Neural cell (in vitro differentiated cells): ENCODE results near the gene SENP8. TPM values are rescaled to one million over a fixed set of nuclear protein-coding genes. Genes with fewer than 3 reads are reported as not detected.

ENCODE experiments used
- H2AFZ ChIP-seq: fragments of 200-600, 300-800 bp; sonication (generic), shearing (Covaris generic); 2 replicates; pipeline ENCODE4 v1.6.0; 2014; ENCODE audit warnings: low read depth, mild to moderate bottlenecking, antibody characterized with exemption, low read length, moderate library complexity
- H3F3A ChIP-seq: fragments of 200-600 bp; shearing (Covaris generic); 2 replicates; pipeline ENCODE4 v1.6.1; 2016; ENCODE audit warnings: mild to moderate bottlenecking, moderate library complexity, mixed read lengths, antibody characterized with exemption, low read length; ENCODE audit not compliant: insufficient read depth, poor library complexity, severe bottlenecking
- H3K27ac ChIP-seq: fragments of 200-600, 300-800 bp; sonication (generic), shearing (Covaris generic); 2 replicates; pipeline ENCODE4 v1.5.1; 2014; ENCODE audit warnings: mild to moderate bottlenecking, low read length, moderate library complexity
- H3K27me3 ChIP-seq: fragments of 300-800, 200-600 bp; sonication (generic), shearing (Covaris generic); 2 replicates; pipeline ENCODE4 v1.6.0; 2014; ENCODE audit warnings: mild to moderate bottlenecking, low read depth, low read length, moderate library complexity; ENCODE audit not compliant: insufficient read depth
- H3K36me3 ChIP-seq: fragments of 300-800, 200-600 bp; sonication (generic), shearing (Covaris generic); 2 replicates; pipeline ENCODE4 v1.5.1; 2014; ENCODE audit warnings: mild to moderate bottlenecking, antibody characterized with exemption, low read length, moderate library complexity; ENCODE audit not compliant: insufficient read depth
- H3K4me2 ChIP-seq: fragments of 300-800, 200-600 bp; sonication (generic), shearing (Covaris generic); 2 replicates; pipeline ENCODE4 v1.6.0; 2014; ENCODE audit warnings: mild to moderate bottlenecking, low read length
- H3K4me3 ChIP-seq: fragments of 300-800, 200-600 bp; sonication (generic), shearing (Covaris generic); 2 replicates; pipeline ENCODE4 v1.5.1; 2014; ENCODE audit warnings: mild to moderate bottlenecking, low read length, moderate library complexity
- H3K79me2 ChIP-seq: fragments of 200-600 bp; shearing (Covaris generic); replicated peaks from 2 replicates; pipeline ENCODE4 v1.6.0; 2014; ENCODE audit warnings: mild to moderate bottlenecking, low read length, moderate library complexity; ENCODE audit not compliant: insufficient read depth
- H3K9ac ChIP-seq: fragments of 300-800, 200-600 bp; sonication (generic), shearing (Covaris generic); 2 replicates; pipeline ENCODE4 v1.6.1; 2016; ENCODE audit warnings: mild to moderate bottlenecking, low read length, mixed read lengths
- H3K9me2 ChIP-seq: fragments of 200-600 bp; shearing (Covaris generic); 2 replicates; pipeline ENCODE4 v1.6.1; 2016; ENCODE audit warnings: mild to moderate bottlenecking, low read length, mixed read lengths; ENCODE audit not compliant: insufficient read depth
- H3K9me3 ChIP-seq: fragments of 200-600, 300-800 bp; sonication (generic), shearing (Covaris generic); 2 replicates; pipeline ENCODE4 v1.6.1; 2016; ENCODE audit warnings: mild to moderate bottlenecking, mixed run types, low read length, moderate library complexity, mixed read lengths
- H4K20me1 ChIP-seq: fragments of 200-600 bp; shearing (Covaris generic); 2 replicates; pipeline ENCODE4 v1.6.1; 2016; ENCODE audit warnings: mild to moderate bottlenecking, mixed run types; ENCODE audit not compliant: insufficient read depth
- EP300 ChIP-seq: fragments of 450-650 bp; conservative IDR thresholded peaks from 2 replicates; pipeline ENCODE4 v1.6.1; 2014; ENCODE audit warnings: antibody characterized with exemption, mild to moderate bottlenecking, moderate library complexity; ENCODE audit not compliant: poor library complexity, severe bottlenecking
- EZH2 ChIP-seq: fragments of 200-600, 300-800 bp; shearing (Covaris generic), sonication (generic); IDR thresholded peaks from 2 replicates; pipeline ENCODE4 v1.6.1; 2014; ENCODE audit warnings: antibody characterized with exemption, low read length, borderline replicate concordance, mild to moderate bottlenecking; ENCODE audit not compliant: insufficient read depth, poor library complexity, severe bottlenecking
- MXI1 ChIP-seq: fragments of 450-650 bp; conservative IDR thresholded peaks from 2 replicates; pipeline ENCODE4 v1.6.1; 2014; ENCODE audit warnings: antibody characterized with exemption, mild to moderate bottlenecking; ENCODE audit not compliant: poor library complexity, severe bottlenecking
- POLR2AphosphoS5 ChIP-seq: IDR thresholded peaks from 2 replicates; pipeline ENCODE4 v1.6.1; 2012
- RAD21 ChIP-seq: fragments of 450-650 bp; conservative IDR thresholded peaks from 2 replicates; pipeline ENCODE4 v1.6.1; 2014; ENCODE audit warnings: antibody characterized with exemption, mild to moderate bottlenecking, moderate library complexity
- SMC3 ChIP-seq: fragments of 450-650 bp; conservative IDR thresholded peaks from 2 replicates; pipeline ENCODE4 v1.6.1; 2014; ENCODE audit warnings: antibody characterized with exemption, mild to moderate bottlenecking, moderate library complexity; ENCODE audit not compliant: poor library complexity
- TAF1 ChIP-seq: IDR thresholded peaks from 2 replicates; pipeline ENCODE4 v1.6.1; 2012; ENCODE audit warnings: low read depth
- polyA plus RNA-seq: library from polyadenylated mRNA; depleted of rRNA; stranded (reverse); fragments of >200 nt; gene quantifications from 2 replicates; pipeline ENCODE4 v1.2.3, GENCODE V29; 2014
- TF ChIP-seq, protein P1 (sequence below): IDR thresholded peaks from 2 replicates; pipeline ENCODE4 v1.6.1; 2012; ENCODE audit warnings: borderline replicate concordance
- TF ChIP-seq, protein P2 (sequence below): fragments of 450-650 bp; IDR thresholded peaks from 2 replicates; pipeline ENCODE4 v1.5.1; 2014; ENCODE audit warnings: antibody characterized with exemption, mild to moderate bottlenecking, moderate library complexity; ENCODE audit not compliant: poor library complexity, severe bottlenecking

Gene SENP8
- polyA plus RNA-seq, 1 donor from 2014 or later, result 3.2 TPM

DNA sequence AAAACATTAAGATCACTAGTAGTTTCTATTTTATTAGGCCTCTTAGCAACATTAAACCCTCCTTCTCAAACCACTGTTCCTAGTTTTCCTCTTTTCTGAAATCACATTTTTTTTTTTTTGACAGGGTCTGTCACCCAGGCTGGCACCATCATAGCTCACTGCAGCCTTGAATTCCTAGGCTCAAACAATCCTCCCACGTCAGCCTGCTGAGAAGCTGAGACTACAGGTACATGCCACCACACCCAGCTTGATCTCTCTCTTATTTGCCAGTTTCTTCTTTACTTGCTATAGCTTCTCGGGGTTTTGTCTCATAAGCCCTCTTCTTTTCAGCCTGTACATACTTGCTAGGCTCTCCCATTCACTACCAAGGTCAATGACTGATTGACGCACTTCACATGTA, 28.0 kb downstream of the SENP8 start:
- H2AFZ ChIP-seq, result no peak overlapping the region
- H3K9me3 ChIP-seq, result no peaks in the 10 kb centered on the region
- H4K20me1 ChIP-seq, result no peaks in the 10 kb centered on the region
- no peak overlapping the region for H3K4me3 ChIP-seq
- H3K9me2 ChIP-seq, result no peaks in the 10 kb centered on the region
- no peak overlapping the region for H3K9ac ChIP-seq
- no peaks in the 10 kb centered on the region for H3K79me2 ChIP-seq
- H3K36me3 ChIP-seq, result no peaks in the 10 kb centered on the region
- H3K4me2 ChIP-seq, result no peak overlapping the region
- no peak overlapping the region for H3K27ac ChIP-seq
- TF ChIP-seq TAF1 (no peak), EZH2 (no peak), RAD21 (no peak), POLR2AphosphoS5 (no peak)
- TF ChIP-seq, protein P1, sequence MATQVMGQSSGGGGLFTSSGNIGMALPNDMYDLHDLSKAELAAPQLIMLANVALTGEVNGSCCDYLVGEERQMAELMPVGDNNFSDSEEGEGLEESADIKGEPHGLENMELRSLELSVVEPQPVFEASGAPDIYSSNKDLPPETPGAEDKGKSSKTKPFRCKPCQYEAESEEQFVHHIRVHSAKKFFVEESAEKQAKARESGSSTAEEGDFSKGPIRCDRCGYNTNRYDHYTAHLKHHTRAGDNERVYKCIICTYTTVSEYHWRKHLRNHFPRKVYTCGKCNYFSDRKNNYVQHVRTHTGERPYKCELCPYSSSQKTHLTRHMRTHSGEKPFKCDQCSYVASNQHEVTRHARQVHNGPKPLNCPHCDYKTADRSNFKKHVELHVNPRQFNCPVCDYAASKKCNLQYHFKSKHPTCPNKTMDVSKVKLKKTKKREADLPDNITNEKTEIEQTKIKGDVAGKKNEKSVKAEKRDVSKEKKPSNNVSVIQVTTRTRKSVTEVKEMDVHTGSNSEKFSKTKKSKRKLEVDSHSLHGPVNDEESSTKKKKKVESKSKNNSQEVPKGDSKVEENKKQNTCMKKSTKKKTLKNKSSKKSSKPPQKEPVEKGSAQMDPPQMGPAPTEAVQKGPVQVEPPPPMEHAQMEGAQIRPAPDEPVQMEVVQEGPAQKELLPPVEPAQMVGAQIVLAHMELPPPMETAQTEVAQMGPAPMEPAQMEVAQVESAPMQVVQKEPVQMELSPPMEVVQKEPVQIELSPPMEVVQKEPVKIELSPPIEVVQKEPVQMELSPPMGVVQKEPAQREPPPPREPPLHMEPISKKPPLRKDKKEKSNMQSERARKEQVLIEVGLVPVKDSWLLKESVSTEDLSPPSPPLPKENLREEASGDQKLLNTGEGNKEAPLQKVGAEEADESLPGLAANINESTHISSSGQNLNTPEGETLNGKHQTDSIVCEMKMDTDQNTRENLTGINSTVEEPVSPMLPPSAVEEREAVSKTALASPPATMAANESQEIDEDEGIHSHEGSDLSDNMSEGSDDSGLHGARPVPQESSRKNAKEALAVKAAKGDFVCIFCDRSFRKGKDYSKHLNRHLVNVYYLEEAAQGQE, result no peak
- H3F3A ChIP-seq, result no peaks in the 10 kb centered on the region
- no peaks in the 10 kb centered on the region for H3K27me3 ChIP-seq

DNA sequence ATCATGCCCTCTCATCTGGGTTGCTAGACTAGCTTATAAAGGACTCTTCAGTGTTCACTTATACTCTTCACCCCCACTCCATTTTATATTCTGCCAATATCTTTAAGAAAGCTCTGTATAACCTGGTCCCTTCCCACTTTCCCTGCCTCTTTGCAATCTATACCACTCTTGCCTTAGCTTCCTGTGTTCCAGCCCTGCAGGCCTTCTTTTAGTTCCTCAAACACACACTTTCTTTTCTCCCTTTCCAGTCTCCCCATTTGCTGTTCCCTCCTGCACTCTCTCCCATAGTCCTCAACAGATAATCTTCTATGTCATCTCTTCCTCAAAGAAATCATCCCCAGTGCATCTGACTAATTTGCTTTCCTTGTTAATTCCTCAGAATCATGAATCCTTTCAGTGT, 28.7 kb downstream of the SENP8 start:
- Histone ChIP-seq H3K9me2 (no peaks in the 10 kb centered on the region), H3K79me2 (no peaks in the 10 kb centered on the region), H4K20me1 (no peaks in the 10 kb centered on the region), H3K4me3 (no peak overlapping the region), H3K9me3 (no peaks in the 10 kb centered on the region), H3K27ac (no peak overlapping the region), H3F3A (no peaks in the 10 kb centered on the region), H3K9ac (no peak overlapping the region), H3K4me2 (no peak overlapping the region), H3K36me3 (no peaks in the 10 kb centered on the region), H3K27me3 (no peaks in the 10 kb centered on the region), H2AFZ (no peak overlapping the region)
- TF ChIP-seq, protein P2, sequence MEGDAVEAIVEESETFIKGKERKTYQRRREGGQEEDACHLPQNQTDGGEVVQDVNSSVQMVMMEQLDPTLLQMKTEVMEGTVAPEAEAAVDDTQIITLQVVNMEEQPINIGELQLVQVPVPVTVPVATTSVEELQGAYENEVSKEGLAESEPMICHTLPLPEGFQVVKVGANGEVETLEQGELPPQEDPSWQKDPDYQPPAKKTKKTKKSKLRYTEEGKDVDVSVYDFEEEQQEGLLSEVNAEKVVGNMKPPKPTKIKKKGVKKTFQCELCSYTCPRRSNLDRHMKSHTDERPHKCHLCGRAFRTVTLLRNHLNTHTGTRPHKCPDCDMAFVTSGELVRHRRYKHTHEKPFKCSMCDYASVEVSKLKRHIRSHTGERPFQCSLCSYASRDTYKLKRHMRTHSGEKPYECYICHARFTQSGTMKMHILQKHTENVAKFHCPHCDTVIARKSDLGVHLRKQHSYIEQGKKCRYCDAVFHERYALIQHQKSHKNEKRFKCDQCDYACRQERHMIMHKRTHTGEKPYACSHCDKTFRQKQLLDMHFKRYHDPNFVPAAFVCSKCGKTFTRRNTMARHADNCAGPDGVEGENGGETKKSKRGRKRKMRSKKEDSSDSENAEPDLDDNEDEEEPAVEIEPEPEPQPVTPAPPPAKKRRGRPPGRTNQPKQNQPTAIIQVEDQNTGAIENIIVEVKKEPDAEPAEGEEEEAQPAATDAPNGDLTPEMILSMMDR, result no peak

DNA sequence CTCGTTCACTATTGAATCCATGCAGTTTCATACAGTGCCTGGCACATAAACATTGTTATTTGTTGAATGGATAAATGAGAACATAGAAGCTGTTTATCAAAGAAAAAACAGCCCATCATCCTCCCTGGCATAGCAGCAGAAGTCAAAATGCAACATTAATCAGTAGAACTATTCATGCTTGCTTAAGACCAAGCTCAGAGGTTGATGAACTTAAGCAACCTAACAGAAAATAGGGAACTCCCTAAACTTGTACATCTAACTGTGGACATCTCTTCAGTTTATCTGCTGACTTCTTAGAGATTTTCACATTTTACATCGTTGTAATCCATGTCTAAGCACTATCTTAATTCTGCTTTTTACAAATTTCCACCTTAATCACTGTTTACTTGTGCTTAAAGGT, 29.2 kb downstream of the SENP8 start:
- Histone ChIP-seq H3K36me3 (no peaks in the 10 kb centered on the region), H4K20me1 (no peaks in the 10 kb centered on the region), H3K4me3 (no peak overlapping the region), H3K27ac (no peak overlapping the region), H3K79me2 (no peaks in the 10 kb centered on the region), H3K9ac (no peak overlapping the region), H3K9me2 (no peaks in the 10 kb centered on the region), H3F3A (no peaks in the 10 kb centered on the region), H3K27me3 (no peaks in the 10 kb centered on the region), H2AFZ (no peak overlapping the region), H3K4me2 (no peak overlapping the region), H3K9me3 (no peaks in the 10 kb centered on the region)
- no peak for TF ChIP-seq SMC3
- no peak for TF ChIP-seq POLR2AphosphoS5
- TF ChIP-seq EZH2, result no peak
- TF ChIP-seq, protein P1, result no peak
- no peak for TF ChIP-seq TAF1
- TF ChIP-seq, protein P2, result no peak
- no peak for TF ChIP-seq RAD21
- TF ChIP-seq EP300, result no peak
- TF ChIP-seq MXI1, result no peak
